Measurements from ENCODE around the gene PAN2.

DNA sequence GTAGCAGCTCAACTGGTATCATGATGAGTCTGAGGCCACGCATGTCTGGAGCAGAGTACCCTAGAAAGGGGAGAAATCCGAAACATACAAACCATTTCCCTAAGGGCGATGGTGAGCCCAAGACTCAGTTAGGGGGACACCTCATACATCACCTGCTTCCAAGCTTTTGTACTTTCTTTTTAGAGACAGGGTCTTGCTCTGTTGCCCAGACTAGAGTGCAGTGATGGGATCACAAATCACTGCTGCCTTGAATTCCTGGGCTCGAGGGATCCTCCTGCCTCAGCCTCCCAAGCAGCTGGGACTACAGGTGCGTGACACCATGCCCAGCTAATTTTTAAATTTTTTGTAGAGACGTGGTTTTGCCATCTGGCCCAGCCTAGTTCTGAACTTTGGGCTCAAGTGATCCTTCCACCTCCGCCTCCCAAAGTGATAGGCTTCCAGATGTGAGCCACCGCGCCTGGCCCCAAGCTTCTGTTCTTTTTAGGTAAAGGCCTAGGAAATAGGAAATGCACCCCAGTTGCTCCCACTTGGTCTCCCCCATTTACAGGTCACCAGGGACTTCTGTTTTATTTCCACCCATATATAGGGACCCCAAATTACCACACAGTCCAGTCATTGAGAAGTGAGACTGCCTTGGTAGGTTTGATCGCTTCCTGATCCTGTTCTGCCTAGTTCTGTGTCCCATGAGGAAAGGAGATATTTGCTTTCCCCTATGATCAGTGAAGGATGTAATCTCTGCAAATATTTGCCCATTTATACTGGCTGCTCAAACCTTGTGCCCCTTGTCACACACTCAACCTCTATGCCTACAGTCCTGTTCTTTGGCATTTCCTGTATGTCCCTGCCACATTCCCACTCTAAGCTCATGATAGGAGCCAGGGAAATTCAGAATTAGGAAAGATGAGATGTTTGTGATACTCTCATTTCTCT, 28.6 kb upstream of the PAN2 start, which contains the start of gene APOF:
- TF ChIP-seq, protein P1, sequence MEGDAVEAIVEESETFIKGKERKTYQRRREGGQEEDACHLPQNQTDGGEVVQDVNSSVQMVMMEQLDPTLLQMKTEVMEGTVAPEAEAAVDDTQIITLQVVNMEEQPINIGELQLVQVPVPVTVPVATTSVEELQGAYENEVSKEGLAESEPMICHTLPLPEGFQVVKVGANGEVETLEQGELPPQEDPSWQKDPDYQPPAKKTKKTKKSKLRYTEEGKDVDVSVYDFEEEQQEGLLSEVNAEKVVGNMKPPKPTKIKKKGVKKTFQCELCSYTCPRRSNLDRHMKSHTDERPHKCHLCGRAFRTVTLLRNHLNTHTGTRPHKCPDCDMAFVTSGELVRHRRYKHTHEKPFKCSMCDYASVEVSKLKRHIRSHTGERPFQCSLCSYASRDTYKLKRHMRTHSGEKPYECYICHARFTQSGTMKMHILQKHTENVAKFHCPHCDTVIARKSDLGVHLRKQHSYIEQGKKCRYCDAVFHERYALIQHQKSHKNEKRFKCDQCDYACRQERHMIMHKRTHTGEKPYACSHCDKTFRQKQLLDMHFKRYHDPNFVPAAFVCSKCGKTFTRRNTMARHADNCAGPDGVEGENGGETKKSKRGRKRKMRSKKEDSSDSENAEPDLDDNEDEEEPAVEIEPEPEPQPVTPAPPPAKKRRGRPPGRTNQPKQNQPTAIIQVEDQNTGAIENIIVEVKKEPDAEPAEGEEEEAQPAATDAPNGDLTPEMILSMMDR (IDR thresholded peaks at IDR 0.05; ENCODE audit: extremely low read depth in 1 of 2, insufficient read depth in 1 of 2, low read depth in 1 of 2, low read length in 2 of 2): no peak
- no peak for TF ChIP-seq POLR2A (IDR thresholded peaks at IDR 0.05; ENCODE audit: low read depth, low read length)
- TF ChIP-seq MAX (IDR thresholded peaks at IDR 0.05; ENCODE audit: insufficient read depth, insufficient read length): no peak
- no peak for TF ChIP-seq EZH2 (IDR thresholded peaks at IDR 0.05; ENCODE audit: borderline replicate concordance, low read depth, low read length, severe bottlenecking)
- TF ChIP-seq POLR2AphosphoS5 (IDR thresholded peaks at IDR 0.05; ENCODE audit: insufficient read depth, low read depth, low read length): no peak
- TF ChIP-seq FOS (IDR thresholded peaks at IDR 0.05; ENCODE audit: borderline replicate concordance, insufficient read depth, low read length): no peak
